Mesenchymal stem cell (in vitro differentiated cells and primary cell): ENCODE results near the gene PDGFC.

Experiments used
- DNase-seq: peaks from one replicate; pipeline ENCODE4 v3.0.0-alpha.2; 2013
- H2AFZ ChIP-seq: one replicate; pipeline ENCODE4 v1.6.1; 2013; ENCODE audit warnings: low read depth, mild to moderate bottlenecking, control low read depth, inconsistent platforms, low read length, moderate library complexity
- H2AK5ac ChIP-seq: 2 replicates; pipeline ENCODE4 v1.6.1; 2013; ENCODE audit warnings: low read length, moderate library complexity, mild to moderate bottlenecking, inconsistent platforms; ENCODE audit not compliant: severe bottlenecking
- H2BK120ac ChIP-seq: one replicate; pipeline ENCODE4 v1.6.1; 2013; ENCODE audit warnings: low read depth, mild to moderate bottlenecking, inconsistent platforms, low read length, moderate library complexity
- H2BK12ac ChIP-seq, 2 experiments: one replicate each; pipeline ENCODE4 v1.6.1; 2013; ENCODE audit warnings: inconsistent platforms in 2 of 2, low read length in 2 of 2, mild to moderate bottlenecking in 2 of 2, moderate library complexity in 2 of 2, control low read depth in 1 of 2
- H2BK15ac ChIP-seq: one replicate; pipeline ENCODE4 v1.6.1; 2013; ENCODE audit warnings: mild to moderate bottlenecking, low read depth, inconsistent platforms; ENCODE audit not compliant: poor library complexity, severe bottlenecking
- H2BK5ac ChIP-seq: 2 replicates; pipeline ENCODE4 v1.6.1; 2013; ENCODE audit warnings: low read depth, mild to moderate bottlenecking, low read length, control low read depth, inconsistent platforms; ENCODE audit not compliant: poor library complexity, severe bottlenecking
- H3K14ac ChIP-seq, 2 experiments: one replicate each; pipeline ENCODE4 v1.6.1; 2013; ENCODE audit warnings: inconsistent platforms in 2 of 2, low read length in 2 of 2, control low read depth in 1 of 2, mild to moderate bottlenecking in 1 of 2, moderate library complexity in 1 of 2
- H3K18ac ChIP-seq, 2 experiments: one replicate each; pipeline ENCODE4 v1.6.1; 2013; ENCODE audit warnings: inconsistent platforms in 2 of 2, low read length in 2 of 2, control low read depth in 1 of 2, low read depth in 1 of 2, mild to moderate bottlenecking in 1 of 2
- H3K23ac ChIP-seq, 2 experiments: one replicate each; pipeline ENCODE4 v1.6.1; 2013; ENCODE audit warnings: inconsistent platforms in 2 of 2, low read length in 2 of 2, mild to moderate bottlenecking in 2 of 2, moderate library complexity in 2 of 2, control low read depth in 1 of 2
- H3K27ac ChIP-seq: 2 replicates; pipeline ENCODE4 v1.5.1; 2013; ENCODE audit warnings: mild to moderate bottlenecking, moderate library complexity, low read length, control low read depth, inconsistent platforms; ENCODE audit not compliant: poor library complexity, severe bottlenecking
- H3K27me3 ChIP-seq, 2 experiments: 2 replicates each; pipeline versions ENCODE4 v1.6.1 to v1.7.0; 2013; ENCODE audit warnings: low read length in 2 of 2, mild to moderate bottlenecking in 2 of 2, moderate library complexity in 2 of 2, control low read depth in 1 of 2, inconsistent platforms in 1 of 2; ENCODE audit not compliant: control insufficient read depth in 1 of 2, insufficient read depth in 1 of 2
- H3K36me3 ChIP-seq, 2 experiments: 2 replicates each; pipeline versions ENCODE4 v1.6.1 to v1.7.0; 2013; ENCODE audit warnings: low read length in 2 of 2, control low read depth in 1 of 2, inconsistent platforms in 1 of 2, low read depth in 1 of 2, mild to moderate bottlenecking in 1 of 2; ENCODE audit not compliant: insufficient read depth in 2 of 2, control insufficient read depth in 1 of 2
- H3K4ac ChIP-seq, 2 experiments: one replicate each; pipeline ENCODE4 v1.6.1; 2013; ENCODE audit warnings: inconsistent platforms in 2 of 2, low read length in 2 of 2, mild to moderate bottlenecking in 2 of 2, moderate library complexity in 2 of 2, control low read depth in 1 of 2, low read depth in 1 of 2
- H3K4me1 ChIP-seq: 2 replicates; pipeline ENCODE4 v1.6.1; 2013; ENCODE audit warnings: low read depth, low read length, control low read depth; ENCODE audit not compliant: control insufficient read depth, insufficient read depth
- H3K4me2 ChIP-seq: 2 replicates; pipeline ENCODE4 v1.6.1; 2013; ENCODE audit warnings: low read length, mild to moderate bottlenecking, inconsistent platforms; ENCODE audit not compliant: poor library complexity, severe bottlenecking
- H3K4me3 ChIP-seq, 2 experiments: 2 replicates each; pipeline versions ENCODE4 v1.5.1 to v1.7.0; 2013; ENCODE audit warnings: low read length in 2 of 2, mild to moderate bottlenecking in 2 of 2, control low read depth in 1 of 2, low read depth in 1 of 2; ENCODE audit not compliant: insufficient read depth in 1 of 2
- H3K79me1 ChIP-seq: replicated peaks from 2 replicates; pipeline ENCODE4 v1.6.1; 2013; ENCODE audit warnings: mild to moderate bottlenecking, control low read depth, low read length, inconsistent platforms; ENCODE audit not compliant: poor library complexity, severe bottlenecking
- H3K9ac ChIP-seq: 2 replicates; pipeline ENCODE4 v1.7.0; 2013; ENCODE audit warnings: mild to moderate bottlenecking, low read length, moderate library complexity
- H3K9me3 ChIP-seq: 2 replicates; pipeline ENCODE4 v1.7.0; 2013; ENCODE audit warnings: mild to moderate bottlenecking, low read length; ENCODE audit not compliant: control insufficient read depth
- H4K8ac ChIP-seq: one replicate; pipeline ENCODE4 v1.6.1; 2013; ENCODE audit warnings: inconsistent platforms, mild to moderate bottlenecking, low read length, moderate library complexity
- H4K91ac ChIP-seq: one replicate; pipeline ENCODE4 v1.6.1; 2013; ENCODE audit warnings: mild to moderate bottlenecking, low read length, inconsistent platforms
- WGBS: methylation state at CpG from one replicate; pipeline ENCODE4 v1.1.7; 2013; ENCODE audit warnings: mixed read lengths; 5-methylcytosine and 5-hydroxymethylcytosine counted together

The PDGFC gene

GRCh38 chr4:156892805-156893204 is 78.8 kb downstream of the PDGFC start:
- H3K79me1 ChIP-seq: peaks cover under 1% of the 10 kb centered on the region
- no peak overlapping the region for H3K4me3 ChIP-seq
- H2BK12ac ChIP-seq: no peak overlapping the region
- no peaks in the 10 kb centered on the region for H3K9me3 ChIP-seq
- H2BK5ac ChIP-seq: no peak overlapping the region
- H3K23ac ChIP-seq: no peak overlapping the region
- 60% methylated on average over 2 of the region's 2 CpGs for WGBS
- no peak overlapping the region for H4K91ac ChIP-seq
- H3K27ac ChIP-seq: peak overlapping the region; percentile 38
- no peak overlapping the region for H3K4me2 ChIP-seq
- no peaks in the 10 kb centered on the region for H3K27me3 ChIP-seq
- H2AK5ac ChIP-seq: no peak overlapping the region
- no peak overlapping the region for H3K18ac ChIP-seq
- no peak overlapping the region for H3K14ac ChIP-seq
- no peak overlapping the region for H4K8ac ChIP-seq
- H3K36me3 ChIP-seq: no peaks in the 10 kb centered on the region
- no peak overlapping the region for H2BK120ac ChIP-seq
- H3K9ac ChIP-seq: no peak overlapping the region
- no peak overlapping the region for H3K4ac ChIP-seq
- H3K4me1 ChIP-seq: peaks cover 6% of the 10 kb centered on the region
- no peak overlapping the region for H2BK15ac ChIP-seq
- H2AFZ ChIP-seq: no peak overlapping the region
- peak; percentile 32 for DNase-seq

DNA sequence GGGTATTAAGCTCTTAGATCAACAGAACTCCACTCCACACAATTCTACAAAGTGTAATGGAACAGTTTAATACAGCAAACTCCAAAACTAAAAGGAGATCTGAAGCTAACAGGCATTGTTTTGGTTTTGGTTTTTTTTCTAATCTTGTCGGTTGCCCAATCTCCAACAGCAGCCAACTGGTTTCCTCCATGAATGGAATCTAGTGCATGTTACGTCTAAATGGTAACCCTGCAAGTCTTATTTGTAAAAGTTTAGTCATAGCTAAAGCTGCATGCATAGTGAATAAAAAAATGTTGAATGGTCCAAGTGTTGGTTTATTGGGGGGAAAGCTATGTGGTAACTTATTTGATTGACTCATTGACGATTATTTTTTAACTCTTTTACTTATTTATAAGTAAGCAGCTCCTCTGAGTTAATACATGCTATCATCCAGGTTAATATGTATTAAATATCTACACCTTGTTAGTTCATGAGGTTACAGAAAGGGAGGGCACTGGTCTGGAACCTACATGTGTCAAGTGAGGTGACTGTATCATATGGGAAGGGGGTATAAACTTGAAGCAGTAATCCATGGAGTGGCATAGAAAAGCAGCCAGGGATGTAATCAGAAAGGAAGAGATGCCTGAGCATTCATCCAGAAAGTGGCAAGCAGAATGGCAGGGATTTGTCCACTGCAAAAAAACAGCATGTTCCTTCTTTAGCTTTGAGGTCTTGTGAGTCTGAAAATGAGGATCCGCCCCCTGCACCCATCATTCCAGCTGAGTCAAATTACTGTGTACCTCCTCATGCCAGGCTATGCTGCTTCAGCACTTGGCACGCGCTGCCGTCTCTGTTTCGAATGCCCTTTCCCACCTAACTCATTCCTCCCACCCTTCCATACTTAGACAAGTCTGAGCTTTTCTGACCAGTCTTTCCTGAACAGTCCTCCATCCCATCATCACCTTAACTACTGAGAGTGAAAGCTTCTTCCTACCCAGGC is 81.7 kb downstream of the PDGFC start:
- H3K4me3 ChIP-seq: no peak overlapping the region
- no peak overlapping the region for H3K18ac ChIP-seq
- H4K8ac ChIP-seq: no peak overlapping the region
- peaks cover 3% of the 10 kb centered on the region for H3K79me1 ChIP-seq
- H3K14ac ChIP-seq: no peak overlapping the region
- H3K27ac ChIP-seq: peak overlapping the region; percentile 78
- H3K36me3 ChIP-seq: no peaks in the 10 kb centered on the region
- 97% methylated on average over 7 of the region's 8 CpGs for WGBS
- H3K9ac ChIP-seq: no peak overlapping the region
- H2BK5ac ChIP-seq: no peak overlapping the region
- no peak overlapping the region for H2BK12ac ChIP-seq
- H3K4me1 ChIP-seq: peaks cover 8% of the 10 kb centered on the region
- H2BK15ac ChIP-seq: no peak overlapping the region
- H3K27me3 ChIP-seq: no peaks in the 10 kb centered on the region
- peak; percentile 24 for DNase-seq
- no peak overlapping the region for H2AK5ac ChIP-seq
- H2BK120ac ChIP-seq: no peak overlapping the region
- H3K4me2 ChIP-seq: no peak overlapping the region
- no peak overlapping the region for H4K91ac ChIP-seq
- no peak overlapping the region for H2AFZ ChIP-seq
- peak overlapping the region in 1 of 2 experiments; percentile 4 for H3K4ac ChIP-seq
- no peak overlapping the region for H3K23ac ChIP-seq
- no peaks in the 10 kb centered on the region for H3K9me3 ChIP-seq

DNA sequence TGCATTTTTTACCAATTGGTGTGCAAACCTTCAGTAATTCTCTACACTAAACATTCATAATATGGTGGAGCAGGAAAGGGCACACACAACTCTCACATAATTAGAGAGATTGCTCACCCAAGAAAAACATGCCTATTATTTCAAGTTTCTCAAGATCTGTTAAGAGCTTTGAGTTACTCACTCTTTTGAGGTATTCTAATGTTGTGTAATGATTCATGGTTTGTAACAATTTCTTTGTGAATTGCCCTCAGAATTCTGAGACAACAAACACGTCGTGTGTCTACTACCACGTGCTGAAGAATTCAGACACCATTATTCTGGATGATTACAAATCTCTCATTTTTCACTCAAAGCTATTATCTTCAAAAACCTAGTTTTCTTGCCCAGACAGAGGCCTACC is 82.8 kb downstream of the PDGFC start:
- no peaks in the 10 kb centered on the region for H3K27me3 ChIP-seq
- peak overlapping the region; percentile 57 for H3K27ac ChIP-seq
- no peak overlapping the region for H3K23ac ChIP-seq
- peaks cover 8% of the 10 kb centered on the region for H3K4me1 ChIP-seq
- H4K8ac ChIP-seq: no peak overlapping the region
- H3K79me1 ChIP-seq: peaks cover 4% of the 10 kb centered on the region
- H3K9ac ChIP-seq: no peak overlapping the region
- H2AK5ac ChIP-seq: no peak overlapping the region
- no peak overlapping the region for H2BK120ac ChIP-seq
- no peak overlapping the region for H4K91ac ChIP-seq
- no peaks in the 10 kb centered on the region for H3K9me3 ChIP-seq
- 18% methylated on average over 3 of the region's 3 CpGs for WGBS
- peak; percentile 65 for DNase-seq
- no peak overlapping the region for H3K4me3 ChIP-seq
- no peak overlapping the region for H3K14ac ChIP-seq
- no peaks in the 10 kb centered on the region for H3K36me3 ChIP-seq
- H2AFZ ChIP-seq: no peak overlapping the region
- H3K4ac ChIP-seq: no peak overlapping the region
- H2BK15ac ChIP-seq: no peak overlapping the region
- H3K4me2 ChIP-seq: no peak overlapping the region
- H2BK5ac ChIP-seq: no peak overlapping the region
- H2BK12ac ChIP-seq: no peak overlapping the region
- no peak overlapping the region for H3K18ac ChIP-seq

DNA sequence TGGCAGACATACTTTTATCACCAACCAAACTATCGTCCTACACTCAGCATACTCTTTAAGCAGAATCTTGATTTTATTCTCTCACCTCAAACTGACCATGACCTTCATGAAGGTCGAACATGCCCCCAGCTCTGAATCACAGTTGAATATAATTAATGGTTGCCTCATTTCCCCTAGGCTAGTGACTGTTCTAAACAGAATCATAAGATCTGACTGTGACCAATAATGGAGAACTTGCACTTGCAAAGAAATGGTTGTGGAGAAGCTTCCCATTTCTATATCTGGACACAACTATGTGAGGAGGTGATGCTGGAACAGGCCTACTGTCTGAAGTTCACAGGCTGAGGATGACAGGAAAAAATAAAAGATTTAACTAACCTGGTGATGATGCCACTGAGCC is 85.1 kb downstream of the PDGFC start:
- H2AFZ ChIP-seq: no peak overlapping the region

More for the DNA sequence above, 85.1 kb downstream of the PDGFC start:
- H3K4me3 ChIP-seq: no peak overlapping the region
- H3K9ac ChIP-seq: no peak overlapping the region
- no peak overlapping the region for H3K23ac ChIP-seq
- no peak overlapping the region for H3K14ac ChIP-seq
- no peak for DNase-seq
- H2AK5ac ChIP-seq: no peak overlapping the region
- no peaks in the 10 kb centered on the region for H3K27me3 ChIP-seq
- no peak overlapping the region for H4K91ac ChIP-seq
- peaks cover 4% of the 10 kb centered on the region for H3K79me1 ChIP-seq
- no peaks in the 10 kb centered on the region for H3K9me3 ChIP-seq
- H3K4ac ChIP-seq: no peak overlapping the region
- H2BK15ac ChIP-seq: no peak overlapping the region
- H2BK120ac ChIP-seq: no peak overlapping the region
- 100% methylated on average over 2 of the region's 2 CpGs for WGBS
- H2BK12ac ChIP-seq: no peak overlapping the region
- peaks cover 5% of the 10 kb centered on the region for H3K4me1 ChIP-seq
- H3K4me2 ChIP-seq: no peak overlapping the region
- no peak overlapping the region for H4K8ac ChIP-seq
- H3K36me3 ChIP-seq: no peaks in the 10 kb centered on the region
- H3K18ac ChIP-seq: no peak overlapping the region
- H3K27ac ChIP-seq: no peak overlapping the region
- H2BK5ac ChIP-seq: no peak overlapping the region
